LNCAP (cell line): Measurements from ENCODE around the gene DEXI.

Experiments used
- CTCF ChIP-seq: fragments of 450-650 bp; IDR thresholded peaks from 2 replicates; pipeline ENCODE4 v1.5.1; 2017; ENCODE audit warnings: mild to moderate bottlenecking

The DEXI gene

GRCh38 chr16:10885246-10885645, 57.0 kb downstream of the DEXI start:
- TF ChIP-seq CTCF, result no peak

- TF ChIP-seq CTCF, result no peak
Observed at GRCh38 chr16:10883004-10883403, 59.3 kb downstream of the DEXI start.

GRCh38 chr16:10881479-10882030, 60.7 kb downstream of the DEXI start:
- no peak for TF ChIP-seq CTCF

- no peak for TF ChIP-seq CTCF
Observed at GRCh38 chr16:10880594-10881452, 61.4 kb downstream of the DEXI start.

GRCh38 chr16:10879681-10880589, 62.3 kb downstream of the DEXI start:
- TF ChIP-seq CTCF, result no peak
